SK-N-DZ (cell line): ENCODE results near the gene KDM4F.
A peak's percentile ranks its signal among the peaks of the same experiment; 100 is the strongest.

Source experiments
- DNase-seq: peaks from one replicate; pipeline ENCODE4 v3.0.0-alpha.2; 2015; ENCODE audit warnings: low spot score

KDM4F gene

DNA sequence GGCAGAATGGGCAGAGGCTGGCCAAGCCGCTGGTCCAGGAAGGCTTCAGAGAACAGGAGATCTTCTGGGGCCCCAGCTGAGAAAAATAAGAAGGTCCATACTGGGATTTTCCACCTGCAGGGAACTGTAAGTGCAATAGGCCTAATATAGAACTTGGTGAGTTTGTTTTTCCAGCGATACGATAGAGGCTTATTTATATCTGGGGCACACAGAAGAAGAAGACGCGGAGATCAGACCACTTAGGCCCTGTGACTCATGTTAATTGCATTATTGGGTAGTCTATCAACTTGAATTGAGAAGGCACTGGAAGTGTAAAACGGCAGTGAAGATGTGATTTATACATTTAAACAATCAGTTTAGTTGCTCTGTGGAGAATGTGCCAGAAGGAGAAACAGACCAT is 9.8 kb downstream of the KDM4F start:
- no peak for DNase-seq

DNA sequence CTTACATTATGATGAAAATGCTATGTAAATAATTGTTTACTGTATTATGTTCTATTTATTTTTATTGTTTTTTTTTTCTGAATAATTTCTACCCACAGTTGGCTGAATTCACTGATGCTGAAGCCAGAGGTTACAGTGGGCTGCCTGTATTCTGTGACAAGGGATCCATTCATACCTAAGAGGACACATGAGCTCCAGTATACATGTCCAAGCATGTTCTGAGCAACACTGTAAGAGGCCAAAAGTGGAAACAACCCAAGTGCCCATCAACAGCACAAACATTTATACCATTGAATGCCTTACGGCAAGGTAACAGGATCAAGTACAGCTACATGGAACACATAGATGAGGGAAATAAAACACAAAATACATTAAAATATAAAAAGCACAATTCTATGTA is 16.1 kb downstream of the KDM4F start:
- DNase-seq: no peak

DNA sequence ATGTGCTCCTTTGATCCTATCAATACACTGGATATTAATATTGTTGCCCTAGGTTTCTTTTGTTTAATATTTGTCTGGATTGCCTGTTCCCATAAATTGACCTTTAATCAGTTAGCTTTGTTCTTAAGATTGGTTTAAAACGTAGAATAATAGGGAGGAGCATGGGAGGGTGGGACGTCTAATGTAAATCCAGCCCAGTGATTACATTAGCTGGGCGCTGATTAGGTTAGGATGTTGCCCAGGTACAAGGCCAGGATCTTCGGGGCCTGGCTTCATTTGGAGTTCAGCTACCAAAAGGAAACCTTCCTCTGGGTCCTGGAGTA is 17.5 kb downstream of the KDM4F start, which contains the start of gene SRSF8:
TSS of gene SRSF8 (plus strand) at position 204 of the 323 bp plus-strand sequence. CDS start 308 bp downstream, outside the sequence.
- peak; percentile 85 for DNase-seq

DNA sequence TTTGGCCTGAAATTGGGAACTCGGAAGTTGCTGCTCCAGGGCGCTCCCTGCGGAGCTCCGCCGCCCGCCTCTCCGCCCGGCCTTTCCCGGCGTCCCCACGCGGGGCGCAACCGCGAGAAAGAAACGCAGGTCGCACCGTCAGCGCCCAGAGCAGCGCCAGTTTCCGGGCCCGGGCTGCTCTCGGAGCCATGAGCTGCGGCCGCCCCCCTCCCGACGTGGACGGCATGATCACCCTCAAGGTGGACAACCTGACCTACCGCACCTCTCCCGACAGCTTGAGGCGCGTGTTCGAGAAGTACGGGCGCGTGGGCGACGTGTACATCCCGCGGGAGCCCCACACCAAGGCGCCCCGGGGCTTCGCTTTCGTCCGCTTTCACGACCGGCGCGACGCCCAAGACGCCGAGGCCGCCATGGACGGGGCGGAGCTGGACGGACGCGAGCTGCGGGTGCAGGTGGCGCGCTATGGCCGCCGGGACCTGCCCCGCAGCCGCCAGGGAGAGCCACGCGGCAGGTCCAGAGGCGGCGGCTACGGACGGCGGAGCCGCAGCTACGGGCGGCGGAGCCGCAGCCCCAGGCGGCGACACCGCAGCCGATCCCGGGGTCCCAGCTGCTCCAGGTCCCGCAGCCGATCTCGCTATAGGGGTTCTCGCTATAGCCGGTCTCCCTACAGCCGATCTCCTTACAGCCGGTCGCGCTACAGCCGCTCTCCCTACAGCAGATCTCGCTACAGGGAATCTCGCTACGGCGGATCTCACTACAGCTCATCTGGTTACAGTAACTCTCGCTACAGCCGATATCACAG is 18.0 kb downstream of the KDM4F start:
- peak; percentile 81 for DNase-seq

DNA sequence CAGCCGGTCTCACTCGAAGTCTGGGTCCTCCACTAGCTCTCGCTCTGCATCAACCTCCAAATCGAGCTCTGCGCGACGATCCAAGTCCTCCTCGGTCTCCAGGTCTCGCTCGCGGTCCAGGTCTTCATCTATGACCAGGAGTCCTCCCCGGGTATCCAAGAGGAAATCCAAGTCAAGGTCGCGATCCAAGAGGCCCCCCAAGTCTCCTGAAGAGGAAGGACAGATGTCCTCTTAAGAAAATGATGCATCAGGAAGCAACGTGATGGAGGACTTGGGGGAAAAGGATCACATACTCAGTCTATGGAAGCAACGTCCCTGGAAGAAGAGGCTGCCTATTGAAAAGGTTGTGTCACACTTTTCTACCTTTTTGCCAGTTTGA is 18.6 kb downstream of the KDM4F start:
- no peak for DNase-seq

DNA sequence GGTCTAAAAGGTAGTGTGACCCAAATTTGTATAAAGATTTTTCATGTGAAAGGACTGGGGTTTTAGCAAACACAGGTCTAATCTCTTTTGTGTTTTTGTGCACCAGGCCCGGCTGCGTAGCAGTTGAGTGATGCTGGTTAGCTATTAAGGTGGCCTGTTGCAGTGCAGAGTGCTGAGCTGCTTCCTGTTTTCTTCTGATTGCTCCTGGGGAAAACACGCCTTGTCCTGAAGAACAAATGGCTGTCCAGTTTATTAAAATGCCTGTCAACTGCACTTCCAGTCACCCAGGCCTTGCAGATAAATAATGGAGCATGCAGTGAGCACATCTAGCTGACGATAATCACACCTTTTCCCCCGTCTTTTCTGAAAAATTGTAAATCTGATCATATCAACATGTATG is 19.3 kb downstream of the KDM4F start:
- peak; percentile 99 for DNase-seq

DNA sequence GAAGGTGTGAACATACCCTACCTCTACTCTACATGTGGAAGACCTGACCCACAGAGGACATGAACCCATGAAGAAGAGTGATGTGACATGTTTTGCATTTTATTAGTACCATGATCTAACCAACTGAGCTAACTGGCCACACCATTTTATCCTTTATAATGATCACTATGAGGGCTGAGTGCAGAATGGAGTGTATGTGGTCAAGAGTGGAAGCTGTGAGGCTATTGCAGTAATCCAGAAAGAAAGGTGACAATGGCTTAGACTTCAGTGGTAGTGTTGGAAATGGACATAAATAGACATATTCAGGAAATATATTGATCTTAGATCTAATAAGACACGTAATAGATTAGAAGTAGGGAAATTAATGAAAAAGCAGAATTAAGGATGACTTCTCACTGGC is 21.2 kb downstream of the KDM4F start:
- DNase-seq: no peak

DNA sequence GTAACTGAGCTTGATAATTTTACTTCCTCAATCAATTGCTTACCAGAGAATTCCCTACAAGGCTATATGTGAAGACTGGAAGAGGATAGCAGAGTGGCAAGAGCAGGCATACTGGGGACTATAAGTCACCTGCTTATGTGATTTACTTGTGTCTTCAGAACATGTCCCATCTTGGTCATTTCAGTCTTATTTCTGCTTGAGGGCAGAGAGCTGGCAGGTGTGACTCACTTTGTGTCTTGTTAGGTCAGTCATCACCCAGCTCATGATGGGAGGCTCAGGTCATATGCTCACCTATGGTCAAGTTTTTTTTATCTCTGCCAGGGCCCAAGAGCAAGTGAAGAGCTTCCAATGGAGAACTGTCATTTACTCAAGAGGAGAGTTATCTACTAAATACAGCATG is 23.7 kb downstream of the KDM4F start:
- no peak for DNase-seq

DNA sequence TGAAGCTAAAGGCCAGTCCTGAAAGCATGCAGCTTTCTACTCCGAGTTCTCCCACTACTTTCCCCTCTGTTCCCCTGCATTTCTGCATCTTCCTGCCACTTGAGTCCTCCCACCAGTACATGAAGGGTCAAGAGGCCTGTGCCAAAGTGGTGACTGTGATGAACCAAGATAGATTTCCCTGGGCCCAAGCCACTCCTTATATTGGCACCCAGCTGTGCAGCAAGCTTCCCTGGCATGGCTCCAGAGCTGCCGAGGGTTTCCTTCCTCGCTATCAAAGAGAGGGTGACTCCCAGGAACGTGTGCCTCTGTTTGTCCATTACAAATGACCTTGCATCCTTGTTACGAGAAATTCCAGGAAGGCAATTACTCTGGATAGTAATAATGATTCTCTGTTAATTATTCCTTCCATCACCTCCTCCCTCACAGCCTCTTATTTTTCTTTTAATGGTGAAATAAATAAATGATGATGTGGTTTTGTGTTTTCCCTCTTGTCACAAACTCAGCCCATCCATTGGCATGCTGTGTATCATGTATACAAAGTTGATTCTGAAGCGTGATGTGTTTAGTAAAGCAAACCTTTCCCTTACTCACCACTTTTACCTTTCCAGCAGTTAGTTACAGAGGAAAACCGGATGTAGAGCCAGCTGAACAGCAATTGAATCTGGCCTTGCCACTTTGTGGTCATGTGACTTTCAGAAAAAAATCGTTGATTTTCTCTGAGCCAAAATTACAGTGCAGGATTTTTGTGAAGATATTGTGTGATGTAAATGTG is 25.8 kb downstream of the KDM4F start:
- DNase-seq: no peak

DNA sequence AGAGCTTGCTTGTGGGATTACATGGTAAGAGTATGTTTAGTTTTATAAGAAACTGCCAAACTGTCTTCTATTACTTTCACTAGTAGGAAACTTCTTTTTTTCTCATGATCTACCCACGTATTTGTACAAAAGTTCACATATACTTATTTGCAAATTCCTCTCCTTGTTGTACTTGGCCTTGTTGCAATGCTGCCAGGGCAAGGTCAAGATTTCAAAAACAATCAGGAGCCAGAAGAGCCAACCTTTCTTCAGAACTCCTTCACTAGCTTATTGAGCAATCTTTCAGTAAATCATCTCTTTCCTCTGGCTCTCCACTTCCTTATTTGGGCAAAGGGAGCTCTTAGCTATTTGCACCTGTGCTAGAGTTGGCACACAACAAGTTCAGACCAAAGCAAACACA is 27.2 kb downstream of the KDM4F start:
- DNase-seq: no peak

DNA sequence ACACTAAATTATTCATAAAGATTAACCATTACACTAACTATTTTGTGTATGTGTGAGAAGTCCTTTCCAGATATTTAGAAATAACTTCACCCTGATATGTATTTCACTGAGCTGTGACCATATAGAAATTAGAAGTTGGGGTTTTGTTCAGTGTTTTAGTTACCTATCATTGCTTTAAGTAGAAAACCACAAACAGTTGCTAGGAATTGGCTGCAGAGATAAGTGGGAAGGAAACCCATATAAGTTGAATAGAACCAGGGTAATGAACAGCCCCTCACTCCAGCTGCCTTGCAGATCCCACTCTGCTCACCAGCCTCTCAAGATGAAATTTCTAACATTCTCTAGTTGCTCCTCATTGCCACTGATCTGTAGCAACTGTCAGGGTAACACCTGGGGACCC is 27.8 kb downstream of the KDM4F start:
- no peak for DNase-seq

DNA sequence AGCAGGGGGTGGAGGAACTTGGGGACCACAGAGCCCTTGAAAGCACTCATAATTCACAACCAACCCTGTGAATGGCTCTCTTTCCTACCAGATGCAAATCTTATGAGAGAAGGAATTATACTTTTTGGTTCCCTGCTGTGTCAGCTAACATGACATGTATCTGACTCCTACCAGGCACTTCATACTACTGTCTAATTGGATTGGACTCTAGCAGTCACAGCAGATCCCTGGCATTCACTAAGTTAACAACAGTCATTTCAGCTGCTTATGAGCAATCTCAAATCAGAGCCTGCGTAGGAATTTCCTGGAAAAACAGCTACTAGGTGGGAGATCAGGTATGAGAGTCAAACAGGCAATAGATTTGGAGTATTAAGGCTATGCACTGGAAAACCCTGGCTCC is 29.3 kb downstream of the KDM4F start:
- peak; percentile 47 for DNase-seq

DNA sequence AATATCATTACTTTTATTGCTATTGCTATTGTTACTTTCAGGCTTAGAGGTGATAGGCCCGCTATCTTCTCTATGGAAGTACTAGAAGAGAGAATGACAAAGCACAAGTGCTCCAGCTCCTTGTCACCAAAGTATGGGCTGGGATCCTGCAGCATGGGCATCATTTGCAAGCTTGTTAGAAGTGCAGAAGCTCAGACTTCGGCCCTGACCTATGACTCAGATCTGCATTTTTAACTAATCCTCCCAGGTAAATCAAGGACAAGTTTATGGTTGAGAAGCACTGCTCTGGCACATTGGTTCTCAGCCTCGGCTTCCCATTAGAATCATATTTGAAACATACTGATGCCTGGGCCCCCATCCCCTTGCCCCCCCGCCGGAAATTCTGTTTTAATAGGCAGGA is 31.8 kb downstream of the KDM4F start:
- no peak for DNase-seq

DNA sequence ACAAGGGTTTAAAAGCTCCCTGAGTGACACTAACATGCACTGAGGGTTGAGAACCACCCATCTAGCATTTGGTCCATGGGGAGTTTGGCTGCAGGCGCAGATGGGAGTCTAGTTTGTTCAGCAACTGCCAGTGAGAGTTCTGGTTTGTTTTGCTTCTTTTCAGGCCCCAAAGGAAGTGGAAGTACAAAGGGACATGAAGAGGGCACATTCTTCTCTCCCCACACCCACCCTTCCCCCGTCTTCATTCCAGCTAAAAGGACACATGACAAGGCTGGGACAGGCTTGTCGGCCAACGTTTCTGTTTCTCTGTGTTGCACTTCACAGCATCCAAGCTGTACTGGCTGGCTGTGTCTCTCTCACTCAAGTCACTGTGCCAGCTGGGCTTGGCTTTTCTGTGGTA is 32.2 kb downstream of the KDM4F start:
- no peak for DNase-seq

DNA sequence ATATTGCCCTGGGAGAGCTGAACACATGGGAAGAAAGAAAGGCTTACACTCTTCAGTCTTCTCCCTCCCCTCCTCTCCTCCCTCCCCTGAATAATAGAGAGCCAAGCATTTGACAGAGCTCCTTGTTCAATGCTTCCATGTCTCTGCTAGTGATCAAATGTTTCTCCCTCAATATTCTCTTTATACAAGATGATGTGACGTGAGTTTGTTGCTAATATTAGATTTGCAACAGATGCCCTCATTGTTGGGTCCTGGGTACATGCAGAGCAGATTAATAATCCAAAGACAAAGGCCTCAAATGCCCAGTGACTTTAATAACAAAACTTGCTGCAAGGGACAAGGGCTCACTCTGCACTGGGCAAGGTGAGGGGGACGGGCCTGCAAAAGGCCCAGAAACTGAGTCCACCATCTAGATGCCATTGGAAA is 33.4 kb downstream of the KDM4F start:
- DNase-seq: no peak

DNA sequence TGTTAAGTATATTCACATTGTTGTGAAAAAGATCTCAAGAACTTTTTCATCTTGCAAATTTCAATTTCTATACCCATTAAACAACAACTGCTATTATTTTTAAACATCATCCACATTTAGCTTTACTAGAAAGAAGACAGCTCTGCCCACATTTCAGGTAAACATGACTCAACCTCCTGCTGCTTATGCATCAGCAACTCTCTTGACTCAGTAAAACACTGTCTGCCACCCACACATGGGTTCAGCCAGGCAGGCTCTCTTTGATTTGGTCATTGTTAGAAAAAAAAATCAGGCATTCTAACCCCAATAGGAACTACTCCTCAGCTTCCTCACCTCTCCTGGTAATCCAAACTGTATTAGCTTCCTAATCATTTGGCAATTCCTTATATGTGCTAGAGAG is 35.3 kb downstream of the KDM4F start:
- no peak for DNase-seq

DNA sequence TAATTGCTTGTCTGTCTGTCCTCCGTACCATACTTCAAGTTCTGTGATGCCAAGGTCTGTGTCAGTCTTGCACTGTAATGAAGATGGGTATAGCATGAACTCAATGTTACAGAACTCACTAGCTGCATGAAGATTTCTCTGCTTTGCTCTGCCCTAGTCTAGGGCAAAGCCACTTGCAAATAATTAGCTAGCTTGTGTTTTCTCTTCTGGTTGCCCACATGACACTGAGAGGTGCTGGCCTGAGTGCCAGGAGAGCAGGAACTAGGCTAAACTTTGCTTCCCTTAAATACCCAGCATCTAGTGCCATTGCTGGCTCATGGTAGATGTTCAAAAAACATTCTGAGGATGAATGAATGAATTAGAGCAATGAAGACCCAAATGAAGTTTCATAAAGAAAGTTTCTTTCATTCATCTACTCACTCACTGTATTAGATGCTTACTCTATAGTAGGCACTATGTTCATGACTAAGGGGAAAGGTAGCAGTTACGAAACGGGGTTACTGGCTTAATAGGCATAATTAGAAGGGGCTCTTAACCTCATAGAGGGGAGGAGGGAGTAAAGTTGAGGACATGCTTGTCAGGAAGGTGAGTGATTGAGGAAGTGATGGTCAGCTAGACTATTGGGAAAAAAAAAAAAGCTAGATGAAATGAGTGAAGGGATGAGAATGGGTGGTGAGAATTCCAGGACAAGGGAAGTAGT is 36.0 kb downstream of the KDM4F start:
- no peak for DNase-seq

DNA sequence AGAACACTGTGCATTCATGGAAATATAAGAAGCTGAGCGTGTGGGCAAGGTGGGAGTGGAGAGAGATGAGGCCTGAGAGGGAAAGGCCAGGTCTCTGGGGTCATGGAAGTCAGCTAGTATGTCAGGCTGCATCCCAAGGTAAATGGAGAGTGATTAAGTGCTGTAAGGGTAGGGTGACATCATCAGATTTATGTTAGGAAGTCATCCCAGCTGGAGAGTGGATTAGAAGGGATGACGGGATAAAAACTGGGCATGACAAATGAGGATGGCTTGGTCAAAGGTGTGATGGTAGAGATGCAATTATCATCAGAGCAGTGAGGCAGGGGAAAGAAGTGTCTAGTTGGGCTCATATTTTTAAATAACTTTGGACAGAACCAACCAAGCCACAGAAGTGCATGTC is 36.9 kb downstream of the KDM4F start:
- DNase-seq: no peak

DNA sequence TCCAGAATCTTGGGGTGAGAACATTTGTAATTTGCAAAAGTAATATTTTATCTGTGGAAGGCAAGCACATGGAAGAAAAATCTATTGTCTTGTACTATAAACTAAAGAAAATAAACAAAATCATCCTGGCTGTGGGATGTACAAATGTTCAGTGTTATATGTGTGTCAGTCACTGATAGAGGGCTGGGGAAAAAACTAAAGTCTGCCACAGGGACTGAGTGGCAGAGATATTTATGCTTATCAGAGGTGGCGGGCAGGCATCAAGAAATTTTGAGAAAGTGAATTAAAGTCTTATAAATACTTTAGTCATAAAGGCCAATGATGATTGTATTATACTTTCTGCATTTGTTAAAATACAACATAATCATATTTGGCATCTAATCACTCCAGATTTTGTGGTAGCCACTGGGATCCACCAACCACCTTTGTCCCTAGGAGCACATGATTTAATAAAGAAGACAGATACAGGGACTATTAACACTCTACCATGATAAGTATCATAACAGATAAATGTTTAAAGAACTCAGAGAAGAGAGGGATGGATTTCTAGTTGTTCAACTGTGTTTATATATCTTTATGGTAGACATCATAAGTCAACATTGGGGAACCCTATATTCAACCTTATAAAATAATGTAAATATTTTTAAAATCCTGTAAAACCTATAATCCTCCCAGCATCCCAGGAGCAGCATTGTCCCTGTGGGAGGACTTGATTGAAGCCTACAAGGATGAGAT is 37.8 kb downstream of the KDM4F start:
- no peak for DNase-seq

DNA sequence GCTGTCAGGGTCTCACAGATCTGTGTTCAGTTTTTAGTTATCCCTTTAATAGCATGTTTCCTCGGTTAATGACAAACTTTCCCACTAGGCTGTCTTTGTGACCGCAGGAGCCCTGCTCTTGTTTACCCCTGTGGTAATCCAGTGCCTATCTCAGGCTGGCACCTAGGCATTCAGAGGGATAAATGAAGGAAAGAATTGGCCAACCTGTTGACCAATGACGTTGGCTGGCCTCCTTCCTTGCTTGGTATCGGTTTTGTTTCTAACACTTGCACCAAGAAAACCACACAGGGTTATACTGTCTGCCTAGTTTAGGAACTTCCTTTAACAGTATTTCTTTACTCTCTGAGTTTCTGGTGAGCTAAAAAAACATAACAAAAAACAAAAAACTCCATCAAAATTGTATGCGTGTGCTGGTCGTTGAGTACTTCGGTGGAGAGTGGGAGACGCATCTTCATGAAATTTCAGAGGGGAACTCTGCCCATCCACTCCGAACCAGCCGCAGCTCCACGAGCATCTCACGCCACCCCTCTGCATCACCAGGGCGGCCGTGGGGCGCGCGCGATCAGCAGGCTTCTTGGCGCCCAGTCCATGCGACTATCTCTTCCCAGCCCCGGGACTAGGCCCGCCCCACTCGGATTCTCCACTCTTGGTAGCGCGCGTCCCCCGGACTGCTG is 39.9 kb downstream of the KDM4F start:
- no peak for DNase-seq
